Measurements from ENCODE around the gene SCAF4. TPM values are rescaled to one million over a fixed set of nuclear protein-coding genes. Genes with fewer than 3 reads are reported as not detected.

The SCAF4 gene
- total RNA-seq, 1 donor, result 7.6 TPM

DNA sequence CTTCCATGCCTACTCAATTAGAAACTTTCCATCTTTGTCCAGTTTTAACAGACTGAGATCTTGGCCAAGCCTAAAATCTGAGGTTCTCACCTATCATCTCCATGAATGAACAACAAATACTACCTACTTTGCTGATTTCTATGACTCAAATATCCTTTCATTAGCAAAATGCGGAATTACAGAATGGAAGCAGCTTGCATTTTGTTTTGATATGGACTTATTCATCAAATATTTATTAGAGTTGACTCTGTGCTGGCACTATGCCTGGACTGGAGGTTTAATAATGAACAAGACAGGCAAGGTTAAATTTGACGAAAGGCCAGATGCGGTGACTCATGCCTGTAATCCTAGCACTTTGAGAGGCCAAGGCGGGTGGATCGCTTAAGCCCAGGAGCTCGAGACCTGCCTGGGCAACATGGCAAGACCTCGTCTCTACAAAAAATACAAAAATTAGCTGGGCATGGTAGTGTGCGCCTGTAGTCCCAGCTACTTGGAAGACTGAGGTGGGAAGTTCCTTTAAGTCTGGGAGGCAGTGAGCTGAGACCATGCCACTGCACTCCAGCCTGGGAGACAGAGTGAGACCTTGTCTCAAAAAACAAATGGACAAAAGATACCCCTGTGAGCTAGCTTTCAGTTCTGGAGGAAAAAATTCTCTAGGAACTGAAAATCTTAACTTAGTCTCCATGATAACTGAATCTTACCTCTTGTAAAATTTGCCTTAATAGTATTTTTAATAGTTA lies 101.8 kb downstream of the SCAF4 start:
- Histone ChIP-seq H3K79me2 (ENCODE audit: insufficient read depth, low read length) (no peaks in the 10 kb centered on the region), H3K4me3 (ENCODE audit: insufficient read depth, low read length) (no peak overlapping the region), H3K9me3 (ENCODE audit: low read depth, low read length) (no peaks in the 10 kb centered on the region), H3K36me3 (ENCODE audit: insufficient read depth, low read length) (no peaks in the 10 kb centered on the region), H3K27ac (ENCODE audit: low read depth, low read length) (no peak overlapping the region), H3K4me1 (ENCODE audit: insufficient read depth, low read length) (no peaks in the 10 kb centered on the region), H3K27me3 (ENCODE audit: insufficient read depth, low read length) (peaks cover 3% of the 10 kb centered on the region), H4K20me1 (ENCODE audit: insufficient read depth, low read length) (no peaks in the 10 kb centered on the region), H2AFZ (ENCODE audit: low read length) (no peak overlapping the region), H3K4me2 (ENCODE audit: insufficient read depth, low read length) (no peak overlapping the region)
- TF ChIP-seq, protein P1, sequence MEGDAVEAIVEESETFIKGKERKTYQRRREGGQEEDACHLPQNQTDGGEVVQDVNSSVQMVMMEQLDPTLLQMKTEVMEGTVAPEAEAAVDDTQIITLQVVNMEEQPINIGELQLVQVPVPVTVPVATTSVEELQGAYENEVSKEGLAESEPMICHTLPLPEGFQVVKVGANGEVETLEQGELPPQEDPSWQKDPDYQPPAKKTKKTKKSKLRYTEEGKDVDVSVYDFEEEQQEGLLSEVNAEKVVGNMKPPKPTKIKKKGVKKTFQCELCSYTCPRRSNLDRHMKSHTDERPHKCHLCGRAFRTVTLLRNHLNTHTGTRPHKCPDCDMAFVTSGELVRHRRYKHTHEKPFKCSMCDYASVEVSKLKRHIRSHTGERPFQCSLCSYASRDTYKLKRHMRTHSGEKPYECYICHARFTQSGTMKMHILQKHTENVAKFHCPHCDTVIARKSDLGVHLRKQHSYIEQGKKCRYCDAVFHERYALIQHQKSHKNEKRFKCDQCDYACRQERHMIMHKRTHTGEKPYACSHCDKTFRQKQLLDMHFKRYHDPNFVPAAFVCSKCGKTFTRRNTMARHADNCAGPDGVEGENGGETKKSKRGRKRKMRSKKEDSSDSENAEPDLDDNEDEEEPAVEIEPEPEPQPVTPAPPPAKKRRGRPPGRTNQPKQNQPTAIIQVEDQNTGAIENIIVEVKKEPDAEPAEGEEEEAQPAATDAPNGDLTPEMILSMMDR (IDR thresholded peaks at IDR 0.05; ENCODE audit: extremely low read depth, low read depth, low read length), result no peak
- DNase-seq (ENCODE audit: insufficient read length, low spot score, missing footprints), result no peak

DNA sequence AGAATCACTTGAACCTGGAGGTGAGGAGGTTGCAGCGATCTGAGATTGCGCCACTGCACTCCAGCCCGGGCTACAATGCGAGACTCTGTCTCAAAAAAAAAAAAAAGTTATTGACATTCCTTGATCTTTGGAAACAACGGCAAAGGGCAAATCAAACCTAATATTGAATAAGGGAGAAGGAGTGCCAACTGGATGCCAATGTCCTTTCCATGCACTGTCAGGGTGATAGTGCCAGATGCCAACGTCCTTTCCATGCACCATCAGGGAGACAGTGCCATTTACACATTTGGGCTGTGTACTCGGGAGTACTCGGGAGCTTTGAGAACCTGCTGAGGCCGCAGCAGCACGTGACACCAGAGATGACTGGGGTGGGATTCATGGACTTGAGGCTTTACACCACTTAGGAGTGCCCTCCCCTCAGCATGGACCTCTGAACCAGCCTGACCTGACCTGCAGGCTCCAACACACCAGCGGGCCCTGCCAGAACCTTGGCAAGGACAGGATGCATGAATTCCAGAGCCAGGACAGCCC lies 106.9 kb downstream of the SCAF4 start:
- Histone ChIP-seq H2AFZ (ENCODE audit: low read length) (no peak overlapping the region), H3K79me2 (ENCODE audit: insufficient read depth, low read length) (no peaks in the 10 kb centered on the region), H3K27me3 (ENCODE audit: insufficient read depth, low read length) (peaks cover 3% of the 10 kb centered on the region), H3K9me3 (ENCODE audit: low read depth, low read length) (no peaks in the 10 kb centered on the region), H3K27ac (ENCODE audit: low read depth, low read length) (no peak overlapping the region), H3K4me3 (ENCODE audit: insufficient read depth, low read length) (no peak overlapping the region), H3K4me1 (ENCODE audit: insufficient read depth, low read length) (no peaks in the 10 kb centered on the region), H3K4me2 (ENCODE audit: insufficient read depth, low read length) (no peak overlapping the region), H4K20me1 (ENCODE audit: insufficient read depth, low read length) (no peaks in the 10 kb centered on the region), H3K36me3 (ENCODE audit: insufficient read depth, low read length) (no peaks in the 10 kb centered on the region)
- TF ChIP-seq, protein P1 (IDR thresholded peaks at IDR 0.05; ENCODE audit: extremely low read depth, low read depth, low read length), result no peak
- DNase-seq (ENCODE audit: insufficient read length, low spot score, missing footprints), result no peak

DNA sequence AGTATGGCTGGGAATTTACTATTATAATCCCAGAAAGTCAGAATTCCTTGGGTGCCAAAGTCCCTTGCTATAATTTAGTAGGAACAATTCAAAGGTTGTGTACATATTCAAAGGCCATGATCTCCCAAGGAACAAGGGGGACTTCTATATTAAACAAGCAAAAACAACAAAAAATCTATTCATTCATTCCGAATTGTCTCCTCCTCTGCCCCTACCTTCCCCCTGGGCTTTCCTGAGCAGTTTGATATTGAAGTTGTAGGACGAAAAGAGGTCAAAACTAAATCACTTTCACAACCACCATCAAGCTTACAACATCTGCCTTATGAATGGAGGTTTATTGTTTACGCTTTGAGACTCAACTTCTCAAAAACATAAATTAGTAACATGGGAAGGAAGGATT lies 107.7 kb downstream of the SCAF4 start:
- H3K79me2 ChIP-seq (ENCODE audit: insufficient read depth, low read length), result no peaks in the 10 kb centered on the region
- H3K4me2 ChIP-seq (ENCODE audit: insufficient read depth, low read length), result no peak overlapping the region
- TF ChIP-seq, protein P1 (IDR thresholded peaks at IDR 0.05; ENCODE audit: extremely low read depth, low read depth, low read length), result no peak
- H3K27ac ChIP-seq (ENCODE audit: low read depth, low read length), result no peak overlapping the region
- H3K4me3 ChIP-seq (ENCODE audit: insufficient read depth, low read length), result no peak overlapping the region
- DNase-seq (ENCODE audit: insufficient read length, low spot score, missing footprints), result no peak
- H3K4me1 ChIP-seq (ENCODE audit: insufficient read depth, low read length), result no peaks in the 10 kb centered on the region
- peaks cover 3% of the 10 kb centered on the region for H3K27me3 ChIP-seq (ENCODE audit: insufficient read depth, low read length)
- no peaks in the 10 kb centered on the region for H4K20me1 ChIP-seq (ENCODE audit: insufficient read depth, low read length)
- H3K9me3 ChIP-seq (ENCODE audit: low read depth, low read length), result no peaks in the 10 kb centered on the region
- H3K36me3 ChIP-seq (ENCODE audit: insufficient read depth, low read length), result no peaks in the 10 kb centered on the region
- no peak overlapping the region for H2AFZ ChIP-seq (ENCODE audit: low read length)

DNA sequence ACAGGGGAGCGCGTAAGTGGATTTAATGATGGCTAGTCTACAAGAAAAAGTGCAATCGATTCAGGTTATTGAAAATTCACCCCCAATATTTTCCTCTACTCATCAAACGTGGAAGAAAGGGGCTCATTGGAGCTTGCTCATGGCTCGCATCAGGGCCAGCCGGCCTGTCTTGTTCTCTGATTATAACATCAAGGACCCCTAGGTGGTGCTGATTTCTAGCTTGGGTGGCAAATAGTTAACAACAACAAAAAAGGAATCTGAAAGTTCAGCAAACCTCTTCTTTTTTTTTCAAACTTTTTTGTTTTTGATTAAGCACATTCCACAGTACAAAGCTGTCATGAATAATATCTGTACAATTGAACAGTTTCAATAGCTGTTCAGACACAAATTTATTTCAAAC lies 108.3 kb downstream of the SCAF4 start:
- Histone ChIP-seq H3K27me3 (ENCODE audit: insufficient read depth, low read length) (peaks cover 3% of the 10 kb centered on the region), H3K36me3 (ENCODE audit: insufficient read depth, low read length) (no peaks in the 10 kb centered on the region), H3K4me3 (ENCODE audit: insufficient read depth, low read length) (no peak overlapping the region), H3K9me3 (ENCODE audit: low read depth, low read length) (no peaks in the 10 kb centered on the region), H4K20me1 (ENCODE audit: insufficient read depth, low read length) (no peaks in the 10 kb centered on the region), H3K27ac (ENCODE audit: low read depth, low read length) (no peak overlapping the region), H3K4me1 (ENCODE audit: insufficient read depth, low read length) (no peaks in the 10 kb centered on the region), H3K4me2 (ENCODE audit: insufficient read depth, low read length) (no peak overlapping the region), H3K79me2 (ENCODE audit: insufficient read depth, low read length) (no peaks in the 10 kb centered on the region), H2AFZ (ENCODE audit: low read length) (no peak overlapping the region)
- no peak for DNase-seq (ENCODE audit: insufficient read length, low spot score, missing footprints)
- TF ChIP-seq, protein P1 (IDR thresholded peaks at IDR 0.05; ENCODE audit: extremely low read depth, low read depth, low read length), result no peak

Measured in osteoblast (primary cell).